Fibroblast of skin of back (primary cell): ENCODE data around the gene ADAMTS2.
A peak's percentile ranks its signal among the peaks of the same experiment; 100 is the strongest.
"Not testable (repeated sequence)": the region's sequence is repeated elsewhere in the genome, so short reads cannot be mapped to it uniquely, and the experiment has no call there.

Source experiments
- DNase-seq: peaks from one replicate; pipeline ENCODE4 v3.0.0-alpha.2; 2013

Gene ADAMTS2

DNA sequence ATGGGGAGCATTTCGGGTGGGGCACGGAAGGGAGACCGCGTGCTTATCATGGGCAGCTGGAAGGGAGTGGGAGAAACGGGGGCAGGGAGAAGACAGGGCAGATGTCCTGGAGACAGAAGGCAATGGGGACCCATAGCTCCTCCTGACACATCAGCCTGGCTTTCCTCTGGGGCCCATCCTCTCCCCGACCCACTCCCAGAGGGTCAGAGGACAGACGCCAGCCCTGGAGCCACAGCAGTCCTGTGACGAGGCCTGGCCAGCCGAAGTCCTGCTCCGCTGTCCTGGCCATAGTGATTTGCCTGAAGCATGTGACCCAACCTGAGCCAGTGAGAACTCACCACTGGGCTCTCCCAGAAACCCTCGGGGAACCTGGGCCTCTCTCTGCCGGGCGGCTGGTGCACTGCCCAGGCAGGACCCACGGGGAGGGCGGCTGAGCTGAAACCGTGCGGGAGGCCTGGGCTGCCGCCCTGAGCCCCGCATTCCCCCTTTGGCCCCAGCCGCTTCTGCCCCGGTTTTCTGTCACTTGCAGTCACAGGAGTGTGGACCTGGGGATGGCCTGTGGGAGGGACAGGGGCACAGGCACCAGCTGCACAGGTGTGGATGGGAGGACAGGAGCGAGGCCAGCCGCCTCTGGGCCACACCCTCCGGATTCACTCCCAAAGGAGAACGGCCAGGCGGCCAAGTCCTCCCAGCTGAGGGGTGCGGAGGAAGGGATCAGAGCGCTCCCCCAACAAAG, 19.8 kb downstream of the ADAMTS2 start:
- no peak for DNase-seq

- DNase-seq: no peak
These were observed 20.4 kb downstream of the ADAMTS2 start for GRCh38 chr5:179324760-179325295.

DNA sequence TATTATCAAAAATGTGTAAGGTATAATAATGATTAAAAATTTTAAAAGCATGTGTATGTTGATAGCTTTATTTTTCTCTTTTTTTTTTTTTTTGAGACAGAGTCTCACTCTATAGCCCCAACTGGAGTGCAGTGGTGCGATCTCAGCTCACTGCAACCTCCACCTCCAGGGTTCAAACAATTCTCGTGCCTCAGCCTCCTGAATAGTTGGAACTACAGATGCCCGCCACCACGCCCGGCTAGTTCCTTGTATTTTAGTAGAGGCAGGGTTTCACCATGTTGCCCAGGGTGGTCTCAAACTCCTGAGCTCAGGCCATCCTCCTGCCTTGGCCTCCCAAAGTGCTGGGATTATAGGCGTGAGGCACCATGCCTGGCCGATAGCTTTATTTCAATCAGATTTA, 20.9 kb downstream of the ADAMTS2 start:
- DNase-seq: not testable (repeated sequence)

- no peak for DNase-seq
These were observed 22.0 kb downstream of the ADAMTS2 start for GRCh38 chr5:179323026-179323870.

DNA sequence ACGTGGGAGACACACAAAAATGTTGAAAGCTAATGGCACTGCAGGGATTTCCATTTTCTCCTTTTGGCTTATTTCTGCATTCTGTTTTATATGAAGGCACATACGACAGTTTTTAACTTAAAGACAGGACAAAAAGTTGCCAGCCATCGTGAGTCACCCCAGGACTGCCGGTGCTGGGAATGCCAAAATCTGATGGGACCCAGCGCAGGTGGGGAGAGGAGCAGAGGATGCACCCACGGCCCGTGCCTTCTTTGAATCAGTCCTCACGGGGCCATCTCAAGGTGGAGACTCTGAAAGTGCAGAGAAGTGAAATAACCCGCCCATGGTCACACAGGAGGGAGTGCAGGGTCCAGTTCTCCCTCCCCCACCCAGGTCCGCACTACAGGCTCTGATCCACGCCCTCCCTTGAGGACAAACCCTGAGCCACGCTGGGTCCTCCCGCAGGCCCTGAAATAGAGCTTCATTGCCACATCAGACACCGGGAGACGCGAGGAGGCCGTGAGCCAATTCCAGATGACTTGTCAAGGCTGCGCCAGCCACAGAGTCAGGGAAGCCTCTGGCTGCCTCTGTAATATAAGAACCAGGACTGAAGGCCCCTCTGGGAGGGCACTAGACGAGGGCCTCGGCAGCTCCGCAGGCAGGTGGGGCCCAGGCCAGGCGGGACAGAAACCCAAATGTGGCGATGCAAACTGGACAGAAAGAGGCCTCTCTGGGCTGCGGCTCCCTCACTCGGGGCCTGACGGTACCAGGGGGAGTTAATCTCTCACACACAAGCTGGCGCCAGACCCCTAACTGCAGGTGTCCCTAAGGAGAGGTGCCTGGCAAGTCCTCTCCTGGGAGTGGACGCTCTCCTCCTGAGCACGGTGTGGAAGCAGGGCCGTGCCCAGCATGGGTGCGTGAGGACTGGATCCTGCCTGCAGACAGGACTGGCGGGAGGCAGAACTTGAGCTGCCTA, 22.9 kb downstream of the ADAMTS2 start:
- no peak for DNase-seq

DNA sequence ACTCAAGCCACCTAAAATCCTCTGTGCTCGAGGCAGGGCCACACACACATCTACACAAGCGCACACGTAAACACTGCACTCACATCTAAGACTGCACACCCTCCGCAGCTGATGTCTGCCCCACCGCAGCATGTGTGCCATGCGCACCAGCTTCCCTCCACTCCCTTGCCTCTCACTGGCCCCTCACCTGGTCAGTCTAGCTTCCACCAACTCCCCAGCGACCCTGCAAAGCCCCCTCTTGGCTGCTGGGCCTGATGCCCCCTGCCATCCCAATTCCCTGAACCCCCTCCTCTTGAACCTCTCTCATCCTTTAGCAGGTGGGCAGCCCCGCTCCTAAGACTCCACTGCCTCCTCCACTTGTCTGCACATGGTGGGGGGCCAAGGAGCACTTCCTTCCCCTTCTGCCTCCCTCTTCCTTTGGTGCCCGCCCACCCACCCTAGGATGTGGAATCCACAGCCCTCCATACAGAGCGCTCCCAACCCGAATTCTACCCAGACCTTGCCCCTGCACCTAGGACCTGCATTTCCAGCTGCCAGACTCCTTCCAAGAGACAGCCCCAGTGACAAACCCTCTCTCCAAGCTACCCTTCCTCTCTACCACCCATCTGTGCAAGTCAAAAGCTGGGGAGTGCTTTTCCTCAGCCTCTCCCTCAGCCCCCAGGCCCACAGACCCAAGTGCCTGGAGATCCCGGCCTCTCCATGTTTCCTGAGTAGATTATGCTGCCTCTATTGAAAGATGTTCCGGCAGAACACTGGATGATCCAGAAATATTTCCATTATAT, 23.9 kb downstream of the ADAMTS2 start:
- DNase-seq: no peak

- DNase-seq: peak; percentile 72
These were observed 25.4 kb downstream of the ADAMTS2 start for GRCh38 chr5:179319741-179320281.

DNA sequence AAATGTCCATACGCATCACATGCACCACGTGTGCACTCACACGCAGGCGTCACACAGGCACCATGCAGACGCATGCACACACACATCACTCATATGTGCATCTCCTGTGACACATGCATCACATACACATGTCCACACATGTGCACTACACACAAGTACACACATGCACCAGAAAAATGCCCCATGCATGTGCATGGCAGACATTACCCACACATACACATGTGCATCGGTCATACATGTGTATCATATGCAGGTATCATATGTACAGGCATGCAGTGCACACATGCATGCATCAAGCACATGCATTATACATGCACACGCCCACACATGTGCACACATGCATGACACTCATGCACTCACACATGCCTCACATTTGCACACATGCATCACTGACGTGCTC, 26.1 kb downstream of the ADAMTS2 start:
- DNase-seq: no peak

GRCh38 chr5:179318221-179318955, 26.9 kb downstream of the ADAMTS2 start:
- peak; percentile 36 for DNase-seq

DNA sequence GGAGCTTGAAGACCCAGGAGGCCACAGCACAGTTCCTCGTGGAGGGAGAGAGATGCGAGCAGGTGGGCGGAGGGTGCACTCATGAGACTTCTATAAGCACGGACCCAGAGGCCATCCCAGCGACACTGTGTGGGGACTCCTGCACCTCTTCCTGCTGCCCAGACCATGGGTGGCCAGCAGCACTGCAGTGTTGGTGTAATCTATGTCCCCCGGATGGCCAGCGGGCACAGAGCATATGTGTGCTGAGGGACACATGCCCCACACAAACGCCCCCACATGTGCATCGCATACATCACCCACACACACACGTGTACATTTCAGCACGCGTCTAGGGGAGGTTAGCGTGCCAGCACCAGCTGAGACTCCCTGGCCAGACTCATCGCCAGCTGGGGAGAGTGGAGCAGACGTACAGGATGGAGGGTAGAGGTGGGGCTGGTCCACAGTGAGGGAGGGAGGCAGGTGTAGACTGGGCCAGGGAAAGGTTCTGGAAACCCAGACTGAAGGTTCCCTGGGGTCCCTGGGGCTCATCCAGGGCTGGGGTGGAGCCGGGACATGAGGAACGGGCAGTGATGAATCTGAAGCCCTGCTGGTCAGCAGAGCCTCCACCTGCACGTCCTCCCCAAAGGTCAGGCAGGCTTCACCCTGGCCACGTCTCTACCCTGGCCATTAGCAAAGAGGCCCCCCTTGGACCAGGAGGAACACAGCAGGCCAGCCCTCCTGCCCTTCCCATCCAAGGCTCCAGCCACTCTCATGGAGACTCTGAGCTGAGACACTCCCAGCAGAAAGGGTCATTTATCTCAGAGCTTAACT, 27.6 kb downstream of the ADAMTS2 start:
- DNase-seq: no peak

- no peak for DNase-seq
These were observed 28.3 kb downstream of the ADAMTS2 start for GRCh38 chr5:179316982-179317381.

DNA sequence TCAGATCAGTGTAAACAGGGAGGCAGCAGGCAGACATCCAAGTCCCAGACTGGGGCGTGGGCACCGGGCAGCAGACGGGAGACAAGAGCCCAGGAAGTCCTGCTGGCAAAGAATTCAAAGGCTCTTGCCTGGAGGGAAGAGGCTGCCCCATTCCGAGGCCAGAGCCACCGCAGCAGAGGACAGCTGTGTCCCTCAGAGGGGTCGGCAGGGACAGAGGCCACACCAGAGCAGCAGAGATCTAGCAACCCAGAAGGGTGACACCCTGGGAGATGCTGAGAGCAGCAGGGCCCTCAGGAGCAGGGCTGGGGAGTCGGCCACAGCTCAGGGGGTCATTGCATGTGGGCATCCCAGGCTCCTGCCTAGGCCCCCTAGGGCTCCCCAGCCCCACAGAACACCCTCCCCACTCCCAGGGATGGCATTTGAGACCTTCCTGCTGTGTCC, 29.1 kb downstream of the ADAMTS2 start:
- peak; percentile 27 for DNase-seq

DNA sequence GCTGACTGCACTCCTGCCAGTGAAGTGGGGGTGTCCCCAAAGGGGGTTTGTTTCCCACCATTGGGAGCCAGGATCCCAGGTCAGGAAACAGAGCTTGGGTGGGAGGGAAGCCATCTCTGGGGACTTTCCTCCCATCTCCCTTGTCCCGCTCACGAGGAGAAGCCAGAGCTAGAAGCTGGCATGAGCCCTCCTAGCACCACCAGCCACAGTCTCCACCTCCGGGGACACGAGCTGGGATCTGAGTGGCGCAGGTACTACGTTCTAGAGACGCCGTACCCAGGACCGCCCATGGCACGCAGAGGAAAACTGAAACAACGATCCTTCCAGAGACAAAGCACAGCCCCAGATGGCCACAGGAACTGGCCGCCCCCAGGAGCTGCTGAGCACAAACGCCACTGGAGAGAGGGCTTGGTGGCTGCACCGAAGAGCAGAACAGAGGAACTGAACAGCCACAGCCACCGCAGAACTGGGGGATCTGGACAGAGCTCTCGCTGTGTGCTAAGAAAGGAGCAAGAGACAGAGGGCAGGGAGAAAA, 29.8 kb downstream of the ADAMTS2 start:
- DNase-seq: no peak

DNA sequence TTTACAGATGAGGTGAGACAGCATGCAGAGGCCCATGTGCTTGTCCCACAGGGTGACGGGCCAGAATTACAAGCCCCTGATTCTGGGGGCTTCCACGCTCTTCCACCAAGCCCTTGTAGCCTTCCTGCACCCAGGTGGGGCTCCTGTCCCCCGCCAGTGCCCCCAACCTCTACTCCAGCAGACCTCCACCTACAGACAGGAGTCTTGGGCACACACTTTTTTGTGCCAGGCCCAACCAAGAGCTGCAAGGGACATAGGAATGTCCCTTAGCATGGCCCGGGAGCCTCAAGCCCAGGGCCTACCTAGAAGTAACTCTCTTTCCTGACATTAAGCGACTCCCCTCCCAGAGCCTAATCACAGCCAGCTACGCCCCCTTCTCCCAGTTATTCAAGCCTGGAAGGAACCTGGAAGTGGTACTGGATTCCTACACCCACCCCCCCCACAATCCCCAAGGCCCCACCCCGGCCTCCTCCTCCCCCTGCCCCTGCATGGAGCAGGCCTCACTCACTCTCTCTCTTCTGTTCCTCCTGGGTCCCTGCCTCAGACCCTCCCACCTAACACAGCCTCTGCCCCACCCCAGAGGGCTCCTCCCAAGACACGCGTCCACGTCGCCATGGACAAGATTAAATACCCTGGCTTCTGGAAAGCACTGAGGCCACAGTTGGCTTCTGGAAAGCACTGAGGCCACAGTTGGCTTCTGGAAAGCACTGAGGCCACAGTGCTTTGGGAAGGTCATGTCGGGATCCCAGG, 30.5 kb downstream of the ADAMTS2 start:
- DNase-seq: peak; percentile 31

DNA sequence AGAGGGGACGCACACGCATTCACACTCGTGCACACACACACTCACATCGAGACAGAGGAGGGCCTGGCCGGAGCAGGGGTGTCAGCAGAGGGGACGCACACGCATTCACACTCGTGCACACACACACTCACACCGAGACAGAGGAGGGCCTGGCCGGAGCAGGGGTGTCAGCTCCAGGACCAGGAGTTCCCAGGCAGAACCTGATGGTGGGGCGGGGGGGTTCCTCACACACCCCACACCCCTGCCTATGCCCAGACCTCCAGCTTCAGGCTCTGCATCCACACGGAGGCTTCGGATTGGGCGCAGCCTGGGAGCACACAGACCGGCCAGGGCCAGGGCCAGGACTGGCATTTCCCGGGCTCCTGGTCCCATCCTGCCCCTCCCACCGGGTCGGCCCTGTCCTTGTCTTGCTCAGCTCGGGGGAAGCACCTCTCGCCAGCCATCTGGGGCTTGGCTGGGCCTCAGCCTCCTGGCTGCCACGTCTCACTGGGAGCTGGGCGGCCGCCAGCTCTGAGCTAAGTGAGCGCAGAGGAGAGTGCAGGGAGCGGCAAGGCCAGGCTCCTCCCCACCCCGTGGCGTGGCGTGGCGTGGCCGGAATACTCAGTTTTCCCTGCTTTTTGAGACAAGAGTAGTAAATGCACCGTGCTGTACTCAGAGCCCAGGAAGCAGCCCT, 31.3 kb downstream of the ADAMTS2 start:
- DNase-seq: peak; percentile 92

GRCh38 chr5:179312557-179313235, 32.6 kb downstream of the ADAMTS2 start:
- DNase-seq: peak; percentile 34

GRCh38 chr5:179311581-179311980, 33.7 kb downstream of the ADAMTS2 start:
- no peak for DNase-seq
